HepG2 (cell line): ENCODE measurements around the gene ATF7IP. TPM values are rescaled to one million over a fixed set of nuclear protein-coding genes. Genes with fewer than 3 reads are reported as not detected.

Source experiments
- BRF2 ChIP-seq: sonication (generic); formaldehyde crosslinking; IDR thresholded peaks from 2 replicates; pipeline ENCODE4 v1.8.1; 2022; ENCODE audit warnings: mild to moderate bottlenecking, missing genetic modification reagents
- HNF1A ChIP-seq, 2 experiments: sonication (generic) in 1 of 2; formaldehyde crosslinking in 1 of 2; IDR thresholded peaks; 2 replicates each; pipeline versions ENCODE4 v1.4.0 to v1.6.1; 2016 to 2020; ENCODE audit warnings: borderline replicate concordance in 1 of 2, low read depth in 1 of 2, mild to moderate bottlenecking in 1 of 2, missing genetic modification reagents in 1 of 2
- NFYB ChIP-seq: sonication (generic); formaldehyde crosslinking; IDR thresholded peaks from 2 replicates; pipeline ENCODE4 v1.4.0; 2020; ENCODE audit warnings: missing genetic modification reagents
- POGK ChIP-seq: sonication (generic); formaldehyde crosslinking; conservative IDR thresholded peaks from 2 replicates; pipeline ENCODE4 v1.8.0; 2022; ENCODE audit warnings: mild to moderate bottlenecking, moderate library complexity, missing genetic modification reagents
- PRDM15 ChIP-seq: sonication (generic); formaldehyde crosslinking; IDR thresholded peaks from 2 replicates; pipeline ENCODE4 v1.4.0; 2020; ENCODE audit warnings: missing genetic modification reagents
- ZSCAN31 ChIP-seq: sonication (generic); formaldehyde crosslinking; IDR thresholded peaks from 2 replicates; pipeline ENCODE4 v1.5.0; 2020; ENCODE audit warnings: low read depth, mild to moderate bottlenecking, missing genetic modification reagents
- polyA plus RNA-seq, 8 experiments: library from polyadenylated mRNA; depleted of rRNA in 3 of 8; stranded (reverse) in 7 of 8; unstranded in 1 of 8; fragments of >200 nt; fragmentation: Illumina TruSeq in 4 of 8; extraction: Trizol in 4 of 8; gene quantifications; 2 replicates each; pipeline versions ENCODE4 v1.2.1 to v1.2.3, GENCODE V29; 2011 to 2016; ENCODE audit warnings: low read depth in 4 of 8, missing spikeins in 1 of 8, mixed read lengths in 1 of 8; ENCODE audit not compliant: insufficient read depth in 1 of 8
- total RNA-seq, 5 experiments: library from RNA; depleted of rRNA; stranded (reverse); fragments of >200 nt; fragmentation: Illumina TruSeq; extraction: Trizol; gene quantifications; 2 replicates each; pipeline ENCODE4 v1.2.3, GENCODE V29; 2016; ENCODE audit warnings: low read depth in 1 of 5

The ATF7IP gene
- total and polyA plus RNA-seq, 2 of the 13 experiments (the other 11 are each of a cell fraction or from before 2014, with no cell fraction given), result 1.8 to 11.8 TPM

DNA sequence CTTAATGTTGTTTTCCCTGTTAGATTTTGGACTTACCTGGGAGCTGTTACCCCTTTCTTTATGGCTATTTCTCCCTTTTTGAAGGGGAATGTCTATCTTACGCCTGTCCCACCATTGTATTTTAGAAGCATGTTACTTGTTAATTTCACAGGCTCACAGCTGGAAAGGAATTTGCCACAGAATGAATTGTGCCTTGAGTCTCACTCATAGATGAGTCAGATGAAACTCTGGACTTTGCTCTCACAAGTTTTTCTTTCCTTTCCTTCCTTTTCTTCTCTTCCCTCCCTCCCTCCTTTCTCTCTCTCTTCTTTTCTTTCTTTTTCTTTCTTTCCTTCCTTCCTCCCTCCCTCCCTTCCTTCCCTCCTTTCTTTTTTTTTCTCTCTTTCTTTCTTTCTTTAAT is 9.3 kb upstream of the ATF7IP start (continued):
- TF ChIP-seq HNF1A (IDR thresholded peaks at IDR 0.05; ENCODE audit: low read depth) (no peak), HNF1A (CRISPR knock-in tag; IDR thresholded peaks at IDR 0.05; ENCODE audit: borderline replicate concordance) (no peak), BRF2 (no peak), PRDM15 (CRISPR knock-in tag) (no peak), ZSCAN31 (CRISPR knock-in tag) (no peak), POGK (no peak), NFYB (CRISPR knock-in tag) (no peak)
